AG10803 (cell line): ENCODE results near the gene SSTR4.

Experiments
- DNase-seq: peaks from one replicate; pipeline ENCODE4 v3.0.0; 2010; ENCODE audit warnings: low read depth
- H3K4me3 ChIP-seq: 2 replicates; pipeline ENCODE4 v1.5.1; 2011; ENCODE audit warnings: mild to moderate bottlenecking, low read length, control low read depth
- TF ChIP-seq, protein P1 (sequence below): conservative IDR thresholded peaks from 2 replicates; pipeline ENCODE4 v1.5.1; 2011; ENCODE audit warnings: mild to moderate bottlenecking, low read length, control low read depth, inconsistent platforms

Gene SSTR4

GRCh38 chr20:23000232-23000947, 34.7 kb upstream of the SSTR4 start:
- H3K4me3 ChIP-seq = no peak overlapping the region
- DNase-seq = no peak
- TF ChIP-seq, protein P1, sequence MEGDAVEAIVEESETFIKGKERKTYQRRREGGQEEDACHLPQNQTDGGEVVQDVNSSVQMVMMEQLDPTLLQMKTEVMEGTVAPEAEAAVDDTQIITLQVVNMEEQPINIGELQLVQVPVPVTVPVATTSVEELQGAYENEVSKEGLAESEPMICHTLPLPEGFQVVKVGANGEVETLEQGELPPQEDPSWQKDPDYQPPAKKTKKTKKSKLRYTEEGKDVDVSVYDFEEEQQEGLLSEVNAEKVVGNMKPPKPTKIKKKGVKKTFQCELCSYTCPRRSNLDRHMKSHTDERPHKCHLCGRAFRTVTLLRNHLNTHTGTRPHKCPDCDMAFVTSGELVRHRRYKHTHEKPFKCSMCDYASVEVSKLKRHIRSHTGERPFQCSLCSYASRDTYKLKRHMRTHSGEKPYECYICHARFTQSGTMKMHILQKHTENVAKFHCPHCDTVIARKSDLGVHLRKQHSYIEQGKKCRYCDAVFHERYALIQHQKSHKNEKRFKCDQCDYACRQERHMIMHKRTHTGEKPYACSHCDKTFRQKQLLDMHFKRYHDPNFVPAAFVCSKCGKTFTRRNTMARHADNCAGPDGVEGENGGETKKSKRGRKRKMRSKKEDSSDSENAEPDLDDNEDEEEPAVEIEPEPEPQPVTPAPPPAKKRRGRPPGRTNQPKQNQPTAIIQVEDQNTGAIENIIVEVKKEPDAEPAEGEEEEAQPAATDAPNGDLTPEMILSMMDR = no peak

- TF ChIP-seq, protein P1 = no peak
- no peak for DNase-seq
- H3K4me3 ChIP-seq = no peak overlapping the region
Observed at GRCh38 chr20:23002276-23002675, 32.8 kb upstream of the SSTR4 start.

GRCh38 chr20:23003077-23003635, 32.0 kb upstream of the SSTR4 start:
- TF ChIP-seq, protein P1 = no peak
- DNase-seq = no peak
- H3K4me3 ChIP-seq = no peak overlapping the region

- DNase-seq = no peak
- H3K4me3 ChIP-seq = no peak overlapping the region
- TF ChIP-seq, protein P1 = no peak
Observed at GRCh38 chr20:23003881-23004460, 31.1 kb upstream of the SSTR4 start.

- no peak overlapping the region for H3K4me3 ChIP-seq
- TF ChIP-seq, protein P1 = no peak
- DNase-seq = no peak
Observed at GRCh38 chr20:23005776-23006175, 29.3 kb upstream of the SSTR4 start.

GRCh38 chr20:23007462-23007861, 27.6 kb upstream of the SSTR4 start:
- H3K4me3 ChIP-seq = no peak overlapping the region
- DNase-seq = no peak
- TF ChIP-seq, protein P1 = no peak
